Spinal cord (tissue), 10 donors: ENCODE data around the gene ING5. TPM values are rescaled to one million over a fixed set of nuclear protein-coding genes. Genes with fewer than 3 reads are reported as not detected.

Experiments
- DNase-seq, 6 donors: peaks; one replicate each; pipeline versions ENCODE4 v3.0.0 to v3.0.0-alpha.2; 2013 to 2015; ENCODE audit warnings: low spot score in 6 of 6, low read depth in 4 of 6
- H3K27ac ChIP-seq: one replicate; pipeline ENCODE4 v1.5.1; 2013; ENCODE audit warnings: low read depth, low read length, control low read depth
- H3K27me3 ChIP-seq: one replicate; pipeline ENCODE4 v1.6.1; 2013; ENCODE audit warnings: low read length; ENCODE audit not compliant: control insufficient read depth, insufficient read depth
- H3K36me3 ChIP-seq: one replicate; pipeline ENCODE4 v1.6.1; 2013; ENCODE audit warnings: low read length; ENCODE audit not compliant: control insufficient read depth, insufficient read depth
- H3K4me1 ChIP-seq: one replicate; pipeline ENCODE4 v1.6.1; 2013; ENCODE audit warnings: low read length; ENCODE audit not compliant: control insufficient read depth, insufficient read depth
- H3K4me3 ChIP-seq: one replicate; pipeline ENCODE4 v1.5.1; 2013; ENCODE audit warnings: low read depth, low read length, control low read depth
- H3K9me3 ChIP-seq: one replicate; pipeline ENCODE4 v1.6.1; 2013; ENCODE audit warnings: low read length; ENCODE audit not compliant: control insufficient read depth, insufficient read depth
- WGBS: methylation state at CpG from one replicate; pipeline ENCODE4 v1.1.5; 2013; ENCODE audit warnings: missing lambda C conversion rate; ENCODE audit not compliant: insufficient coverage; 5-methylcytosine and 5-hydroxymethylcytosine counted together
- polyA plus RNA-seq, 2 donors: library from polyadenylated mRNA; unstranded; fragments of 120-200 nt; gene quantifications; one replicate each; pipeline ENCODE4 v1.2.1, GENCODE V29; 2013; ENCODE audit not compliant: insufficient read length in 2 of 2
- total RNA-seq, 2 donors: library from RNA; depleted of rRNA in 1 of 2; stranded (reverse); fragments of 120-200 nt in 1 of 2; fragments of >200 nt in 1 of 2; gene quantifications; one replicate each; pipeline versions ENCODE4 v1.2.3 to v1.2.4, GENCODE V29; 2013 to 2014
- donor health status: healthy.

The ING5 gene
- total and polyA plus RNA-seq, 4 donors: 29.9 to 51.2 (median 35.8) TPM

GRCh38 chr2:241777170-241777685 lies 75.4 kb downstream of the ING5 start:
- H3K27ac ChIP-seq: no peak overlapping the region
- no peak for DNase-seq
- peaks cover 2% of the 10 kb centered on the region for H3K9me3 ChIP-seq
- H3K36me3 ChIP-seq: peaks cover 3% of the 10 kb centered on the region
- WGBS: 63% methylated on average over 22 of the region's 22 CpGs
- H3K27me3 ChIP-seq: no peaks in the 10 kb centered on the region
- H3K4me3 ChIP-seq: no peak overlapping the region
- H3K4me1 ChIP-seq: peaks cover 10% of the 10 kb centered on the region

DNA sequence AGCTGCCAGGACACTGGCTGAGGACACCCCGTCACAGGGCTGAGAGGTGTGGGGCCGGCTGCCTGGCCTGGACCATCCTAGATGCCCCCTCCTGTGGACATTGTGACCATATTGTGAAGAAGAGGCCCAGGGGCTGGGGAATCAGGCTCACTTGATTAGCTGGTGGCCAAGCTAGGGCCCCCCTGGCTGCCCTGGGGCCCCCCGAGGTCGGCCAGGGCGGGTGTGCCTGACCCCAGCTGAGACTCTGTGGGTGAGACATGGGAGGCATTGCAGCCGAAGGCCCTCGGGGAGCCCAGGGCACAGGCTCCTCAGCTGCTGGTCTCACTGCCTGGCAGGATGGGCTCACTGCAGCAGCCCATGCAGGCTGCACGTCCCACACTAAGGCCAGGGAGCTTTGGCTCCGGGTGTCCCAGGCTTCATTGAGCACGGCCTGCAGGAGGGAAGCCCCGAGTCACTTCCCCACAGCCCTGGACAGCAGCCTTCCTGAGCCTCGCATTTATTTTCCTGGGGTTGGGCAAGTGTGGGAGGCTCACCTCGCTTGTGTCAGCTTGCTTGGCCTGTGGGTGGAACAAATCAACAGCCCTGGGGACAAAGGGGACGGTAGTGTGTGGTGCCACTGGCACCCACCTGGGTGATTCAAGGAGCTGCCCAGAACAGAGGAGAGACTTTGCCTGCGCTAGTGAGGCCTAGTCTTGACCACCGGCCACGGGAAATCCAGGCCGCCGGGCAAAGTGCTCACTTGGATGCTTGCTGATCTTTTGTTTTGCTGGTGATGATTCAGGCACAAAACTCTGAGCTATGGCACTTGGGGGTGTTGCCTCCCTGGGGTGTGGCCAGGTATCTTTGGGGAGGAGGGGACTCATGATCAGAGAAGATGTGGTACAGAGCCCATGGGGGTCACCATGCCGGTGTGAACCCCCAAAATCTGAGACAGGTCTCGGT lies 76.1 kb downstream of the ING5 start:
- WGBS: 70% methylated on average over 19 of the region's 21 CpGs
- Histone ChIP-seq H3K36me3 (no peaks in the 10 kb centered on the region), H3K9me3 (peaks cover 2% of the 10 kb centered on the region), H3K27ac (no peak overlapping the region), H3K27me3 (no peaks in the 10 kb centered on the region), H3K4me1 (peaks cover 10% of the 10 kb centered on the region), H3K4me3 (no peak overlapping the region)
- DNase-seq: no peak

Other genes with a start within 250 kb of the ING5 start
- 100 to 1,000 TPM; 134 to 165 TPM for gene STK25, start 193.5 kb upstream of the ING5 start, total RNA-seq
- 100 to 1,000 TPM; 216 to 255 TPM for gene STK25, start 193.5 kb upstream of the ING5 start, polyA plus RNA-seq
- 10 to 100 TPM; 15.5 to 26.4 TPM for gene BOK, start 143.3 kb upstream of the ING5 start, total RNA-seq
- gene BOK, start 143.3 kb upstream of the ING5 start, polyA plus RNA-seq: 10 to 100 TPM; 48.2 to 52.7 TPM
- 10 to 100 TPM; 18.5 to 45.8 TPM for gene THAP4, start 64.9 kb upstream of the ING5 start, total RNA-seq
- 10 to 100 TPM; 45.1 to 48.4 TPM for gene THAP4, start 64.9 kb upstream of the ING5 start, polyA plus RNA-seq
- gene ATG4B, start 64.3 kb upstream of the ING5 start, total RNA-seq: 10 to 100 TPM; 53.8 to 64.2 TPM
- 100 to 1,000 TPM in 1 of 2 donors, 10 to 100 TPM in 1; 83.9 to 124 TPM for gene ATG4B, start 64.3 kb upstream of the ING5 start, polyA plus RNA-seq
- 10 to 100 TPM; 13.1 to 34.2 TPM for gene DTYMK, start 15.2 kb upstream of the ING5 start, total RNA-seq
- 10 to 100 TPM; 43.8 to 51.6 TPM for gene DTYMK, start 15.2 kb upstream of the ING5 start, polyA plus RNA-seq
- gene D2HGDH, start 32.6 kb downstream of the ING5 start, total RNA-seq: 10 to 100 TPM; 12.4 to 12.7 TPM
- 10 to 100 TPM; 25.9 to 42.8 TPM for gene D2HGDH, start 32.6 kb downstream of the ING5 start, polyA plus RNA-seq
- under 1 TPM; 0.33 to 0.50 TPM for gene GAL3ST2, start 74.8 kb downstream of the ING5 start, total RNA-seq
- under 1 TPM; 0.77 to 0.79 TPM for gene GAL3ST2, start 74.8 kb downstream of the ING5 start, polyA plus RNA-seq
- 1 to 10 TPM; 1.2 to 1.3 TPM for gene NEU4, start 107.2 kb downstream of the ING5 start, total RNA-seq
- gene NEU4, start 107.2 kb downstream of the ING5 start, polyA plus RNA-seq: 1 to 10 TPM; 8.2 to 8.3 TPM
- under 1 TPM; 0.06 to 0.20 TPM for gene PDCD1, start 156.9 kb downstream of the ING5 start, total RNA-seq
- not detected for gene PDCD1, start 156.9 kb downstream of the ING5 start, polyA plus RNA-seq
- 1 to 10 TPM; 1.9 to 5.3 TPM for gene RTP5, start 167.7 kb downstream of the ING5 start, total RNA-seq
- 10 to 100 TPM; 27.9 to 30.2 TPM for gene RTP5, start 167.7 kb downstream of the ING5 start, polyA plus RNA-seq